Stimulated activated CD8-positive, alpha-beta memory T cell treated with anti-CD3 and anti-CD28 coated beads, Interleukin-4, amount 100 ng/mL, for 1 hour (primary cell): ENCODE data around the gene CMSS1.

ENCODE experiments used
- DNase-seq, 2 donors: peaks; one replicate each; pipeline ENCODE4 v3.0.0-alpha.2; 2020; ENCODE audit warnings: low read depth in 2 of 2, low spot score in 1 of 2

The CMSS1 gene

DNA sequence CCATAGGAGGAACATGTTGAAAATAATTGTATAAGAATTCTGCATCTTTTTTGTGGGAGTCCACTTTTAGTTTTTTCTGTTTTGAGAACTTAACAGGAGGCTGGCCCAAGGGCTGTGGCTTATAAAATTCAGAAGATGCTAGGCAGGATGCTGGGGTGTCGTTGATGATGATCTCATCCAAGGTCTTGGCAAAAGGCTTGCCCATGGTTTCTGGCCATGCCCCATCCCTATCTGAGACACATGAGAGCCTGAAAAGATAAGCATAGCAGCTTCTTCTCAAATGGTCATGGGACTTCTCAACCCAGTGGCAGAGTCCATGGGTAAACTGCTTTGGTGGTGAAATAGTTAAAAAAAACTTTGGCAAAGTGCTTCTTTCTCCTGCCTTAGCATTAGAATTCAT is 35.2 kb downstream of the CMSS1 start:
- DNase-seq, result no peak

DNA sequence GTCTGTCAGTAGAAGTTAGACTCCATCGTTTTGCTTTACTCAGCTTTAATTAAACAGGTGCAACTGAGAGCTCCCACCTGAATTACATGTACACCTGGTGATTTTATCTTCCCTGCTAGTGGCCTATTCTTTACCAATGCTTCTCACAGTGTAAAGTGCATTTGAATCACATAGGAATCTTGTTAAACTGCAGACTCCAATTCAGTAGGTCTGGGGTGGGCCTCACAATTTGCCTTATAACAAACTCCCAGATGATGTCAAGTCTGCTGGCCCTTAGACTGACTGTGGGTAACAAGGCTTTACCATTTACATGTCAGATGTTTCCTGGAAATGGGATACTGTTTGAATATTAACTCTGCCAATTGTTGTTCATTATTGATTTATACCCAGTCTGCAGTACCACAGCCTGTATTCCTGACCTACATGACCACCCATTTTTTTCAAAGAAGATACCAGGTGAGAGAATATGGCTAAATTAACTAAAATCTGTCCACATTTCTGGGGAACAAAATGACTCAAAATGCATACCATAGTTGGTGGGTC is 37.2 kb downstream of the CMSS1 start:
- DNase-seq, result no peak

DNA sequence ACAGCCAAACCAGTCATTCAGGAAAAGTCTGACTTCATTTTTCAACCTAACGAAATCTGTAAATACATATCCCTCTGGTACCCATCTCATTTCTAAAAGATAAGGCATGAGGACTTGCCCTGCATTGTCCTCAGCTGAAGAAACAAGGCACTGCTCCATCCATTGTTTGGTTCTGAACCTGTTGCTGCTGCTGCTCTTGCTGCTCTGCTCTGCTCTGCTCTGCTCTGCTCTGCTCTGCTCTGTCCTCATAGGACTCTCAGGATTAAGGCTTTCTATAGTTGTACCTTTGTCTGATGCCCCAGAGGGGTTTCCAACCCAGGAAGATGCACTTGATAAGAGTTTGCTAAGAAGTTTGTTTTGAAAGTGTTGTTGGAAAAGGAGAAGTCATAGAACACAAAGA is 38.2 kb downstream of the CMSS1 start:
- no peak for DNase-seq

DNA sequence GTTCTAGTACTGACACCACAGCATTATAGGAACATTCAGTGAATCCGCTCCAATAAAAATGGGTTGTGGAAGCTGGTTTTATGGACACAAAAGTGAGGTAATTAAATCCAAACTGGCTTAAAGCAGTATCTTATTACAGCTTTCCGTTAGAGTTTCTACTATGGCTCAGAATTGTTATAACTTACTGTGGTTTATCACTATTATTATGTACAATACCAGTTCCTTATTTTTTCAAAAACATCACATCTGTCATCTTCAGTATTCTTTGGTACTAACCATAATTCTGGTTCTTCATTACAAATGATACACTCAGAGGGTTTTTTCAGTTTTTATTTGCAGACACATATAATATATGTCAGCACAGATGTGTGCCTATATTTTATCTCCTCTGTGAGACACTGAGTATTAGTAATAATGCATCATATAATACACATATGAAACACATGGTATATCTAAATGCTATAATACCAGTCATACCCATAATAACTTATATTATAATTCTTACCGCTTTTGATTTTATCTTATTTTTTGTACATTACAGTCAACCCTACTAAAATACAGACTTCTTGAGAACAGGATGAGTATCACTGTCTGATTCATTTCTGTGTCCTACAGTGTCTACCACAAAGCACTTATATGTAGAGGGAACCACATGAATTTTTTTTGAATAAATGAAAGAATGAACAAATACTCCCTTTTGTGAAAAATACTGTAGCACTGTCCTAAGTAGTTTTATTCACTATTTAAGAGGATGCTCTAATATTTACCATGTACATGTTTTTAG is 39.0 kb downstream of the CMSS1 start:
- DNase-seq, result no peak

DNA sequence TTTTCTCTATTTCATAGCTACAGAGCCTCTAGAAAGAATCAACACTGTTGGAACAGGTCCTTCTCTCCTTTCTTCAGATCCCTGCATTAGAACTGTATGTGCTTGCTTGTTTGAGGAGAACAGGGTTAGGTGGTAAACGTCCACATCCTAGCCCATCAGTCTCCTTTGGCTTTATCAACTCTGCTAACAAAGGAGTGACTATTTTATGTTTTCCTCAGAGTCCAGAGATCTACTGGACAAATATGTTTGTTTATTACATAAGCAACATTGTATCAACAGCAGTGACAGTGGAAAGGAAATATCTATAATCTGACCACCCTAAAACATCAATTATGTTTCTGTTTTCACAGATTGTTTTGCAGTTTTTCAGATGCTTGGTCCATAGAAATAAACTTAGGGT is 39.6 kb downstream of the CMSS1 start:
- DNase-seq, result no peak

DNA sequence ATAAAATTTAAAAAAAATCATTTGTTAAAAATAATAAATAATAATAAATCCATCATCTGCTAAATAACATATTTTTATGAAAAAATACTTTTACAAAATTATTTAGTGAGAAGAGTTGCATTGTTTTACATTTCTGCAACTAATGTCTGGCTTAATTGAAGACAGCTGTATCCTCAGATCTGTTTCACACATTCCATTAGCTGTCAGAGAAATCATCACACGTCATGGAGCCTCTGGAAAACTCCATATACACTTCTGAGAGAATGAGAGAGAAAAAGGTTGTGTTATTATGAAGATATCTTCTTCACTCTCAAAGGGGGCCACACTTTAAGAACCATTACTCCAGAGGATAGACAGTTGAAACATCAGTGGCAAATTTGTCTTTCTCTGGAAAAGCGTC is 40.8 kb downstream of the CMSS1 start:
- DNase-seq, result no peak

DNA sequence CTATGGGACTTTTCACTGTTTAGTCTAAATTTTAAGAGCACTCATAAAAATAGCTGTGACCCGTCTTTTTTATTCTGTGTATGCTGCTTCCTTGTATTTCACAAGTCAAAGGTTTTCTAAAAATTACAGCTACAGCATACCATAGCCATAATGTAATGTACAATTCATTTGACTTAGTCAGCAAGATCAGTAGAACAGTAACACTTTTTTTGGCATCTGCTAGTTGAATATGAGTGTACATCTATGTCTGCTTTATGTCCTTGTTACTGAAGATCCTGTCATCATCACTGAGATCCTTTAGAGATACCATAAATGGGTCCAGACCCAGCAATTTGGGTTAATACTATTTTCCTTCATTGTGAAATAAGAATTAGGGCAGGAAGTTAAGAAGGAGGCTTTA is 42.2 kb downstream of the CMSS1 start:
- DNase-seq, result no peak

DNA sequence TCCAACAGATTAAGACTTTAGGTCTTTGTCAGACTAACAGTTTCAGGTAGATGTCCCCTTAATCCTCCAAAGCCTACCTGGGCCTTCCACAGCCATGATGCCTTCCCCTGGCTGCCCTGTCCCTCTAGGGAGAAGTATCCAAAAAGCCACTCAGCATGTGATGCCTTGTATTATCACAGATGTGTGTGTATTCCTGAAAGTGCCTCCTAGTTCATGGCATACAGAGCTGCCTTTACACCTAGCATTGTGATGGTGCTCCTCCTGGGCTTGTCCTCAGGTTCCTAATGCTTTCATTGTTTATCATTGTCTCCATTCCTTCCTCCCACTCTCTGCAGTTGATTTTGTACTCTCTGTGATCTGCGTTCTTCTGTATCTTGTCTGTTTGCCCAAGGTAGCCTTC is 43.6 kb downstream of the CMSS1 start:
- no peak for DNase-seq

DNA sequence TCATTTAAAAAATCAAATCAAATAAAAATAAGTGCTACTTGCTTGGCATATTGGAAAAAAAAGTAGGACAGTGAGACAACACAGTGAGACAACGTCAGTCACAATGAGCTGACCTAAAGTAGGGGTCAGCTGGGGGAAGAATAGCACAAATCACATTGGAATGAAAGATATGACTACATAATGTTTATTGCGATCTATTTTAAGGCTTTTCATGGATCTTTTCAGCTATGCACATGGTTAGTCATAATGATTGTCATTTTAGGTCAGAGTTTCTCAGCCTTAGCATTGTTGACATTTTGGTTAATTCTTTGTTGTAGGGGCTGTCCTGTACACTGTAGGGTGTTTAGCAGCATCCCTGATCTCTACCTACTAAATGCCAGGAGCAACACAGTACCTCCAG is 44.5 kb downstream of the CMSS1 start:
- DNase-seq, result no peak

DNA sequence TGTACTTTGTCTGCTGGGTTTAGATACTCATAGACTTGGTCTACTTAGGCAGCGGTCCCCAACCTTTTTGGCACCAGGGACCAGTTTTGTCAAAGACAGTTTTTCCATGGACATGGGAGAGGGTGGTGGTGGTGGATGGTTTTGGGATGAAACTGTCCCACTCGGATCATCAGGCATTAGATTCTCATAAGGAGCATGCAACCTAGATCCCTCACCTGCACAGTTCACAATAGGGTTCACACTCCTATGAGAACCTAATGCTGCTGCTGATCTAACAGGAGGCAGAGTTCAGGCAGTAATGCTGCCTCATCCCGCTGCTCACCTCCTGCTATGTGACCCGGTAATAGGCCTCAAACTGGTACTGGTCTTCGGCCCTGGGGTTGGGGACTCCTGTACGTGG is 45.3 kb downstream of the CMSS1 start:
- DNase-seq, result no peak

DNA sequence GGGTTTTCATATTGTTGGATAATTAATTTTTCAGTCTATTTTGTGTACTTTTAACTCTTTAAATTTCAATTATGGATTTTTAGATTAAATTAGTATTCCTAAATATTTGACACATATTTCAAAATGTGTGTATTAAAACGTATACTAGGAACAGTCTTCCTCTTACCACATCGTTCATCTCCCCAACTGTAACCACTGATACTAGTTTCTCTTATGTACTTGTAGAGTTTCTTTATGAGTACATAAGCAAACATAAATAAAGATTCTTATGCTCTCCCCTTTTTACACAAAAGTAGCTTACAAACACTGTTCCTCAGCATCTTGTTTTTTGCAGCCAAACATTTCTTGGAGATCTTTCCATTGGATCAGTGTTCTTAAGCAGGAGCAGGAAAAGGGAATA is 45.9 kb downstream of the CMSS1 start:
- DNase-seq, result no peak

DNA sequence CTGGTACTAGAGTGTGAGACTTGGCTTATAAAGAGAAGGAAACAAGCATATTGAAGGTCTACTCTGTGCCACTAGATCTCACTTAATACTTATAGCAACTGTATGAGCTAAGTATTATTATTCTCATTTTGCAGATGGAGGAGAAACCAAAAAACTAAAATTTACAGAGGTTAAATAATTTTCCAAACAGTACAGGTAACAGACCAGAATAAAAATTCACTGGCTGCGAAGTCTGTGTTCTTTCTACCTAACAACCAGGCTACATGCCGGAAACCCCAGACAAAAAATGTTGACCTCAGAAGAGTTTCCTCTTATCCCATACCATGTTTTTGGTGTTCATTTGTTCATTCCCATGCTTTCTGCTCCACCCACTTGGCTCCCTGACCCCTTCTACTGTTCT is 46.6 kb downstream of the CMSS1 start:
- DNase-seq, result no peak

DNA sequence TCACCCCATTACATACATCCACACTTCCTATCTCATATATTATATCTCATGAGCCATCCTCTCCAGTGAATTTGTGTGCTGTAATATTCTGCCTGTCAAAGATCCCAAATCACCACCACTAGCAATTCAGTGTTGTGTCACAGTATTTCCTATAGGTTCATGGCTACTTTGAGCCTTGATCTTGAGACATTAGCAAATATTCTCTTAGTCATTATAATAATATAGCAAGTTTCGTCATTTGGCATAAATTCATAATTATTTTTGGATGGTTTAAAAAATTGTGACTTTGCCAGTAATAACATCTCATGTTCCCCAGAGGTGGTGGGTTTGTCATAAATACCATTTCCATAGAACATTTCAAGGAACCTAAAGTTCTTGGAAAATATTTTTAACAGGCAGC is 47.7 kb downstream of the CMSS1 start:
- no peak for DNase-seq

DNA sequence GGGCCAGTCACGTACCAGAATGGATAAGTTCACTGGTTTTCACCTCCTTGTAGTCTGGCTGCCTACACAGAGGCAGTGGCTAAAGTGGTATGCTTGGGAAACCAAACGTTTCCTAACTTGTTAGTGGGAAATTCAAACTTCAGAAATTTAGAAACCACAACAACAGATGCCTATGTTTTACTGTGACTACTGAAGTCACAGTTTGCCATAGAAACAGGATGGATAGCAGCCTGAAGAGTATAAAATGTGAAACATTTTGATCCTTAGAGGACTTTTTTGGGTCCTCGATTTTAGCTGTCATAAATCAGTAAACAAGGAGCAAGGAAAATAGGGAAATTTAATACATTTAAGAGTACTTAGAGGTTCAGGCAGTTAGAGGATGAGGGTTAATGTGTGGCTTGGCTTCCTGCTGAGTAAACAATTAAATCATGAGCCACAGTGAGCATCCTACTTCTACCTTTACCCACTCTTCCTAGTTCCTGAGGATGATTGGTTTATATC is 48.6 kb downstream of the CMSS1 start:
- no peak for DNase-seq

DNA sequence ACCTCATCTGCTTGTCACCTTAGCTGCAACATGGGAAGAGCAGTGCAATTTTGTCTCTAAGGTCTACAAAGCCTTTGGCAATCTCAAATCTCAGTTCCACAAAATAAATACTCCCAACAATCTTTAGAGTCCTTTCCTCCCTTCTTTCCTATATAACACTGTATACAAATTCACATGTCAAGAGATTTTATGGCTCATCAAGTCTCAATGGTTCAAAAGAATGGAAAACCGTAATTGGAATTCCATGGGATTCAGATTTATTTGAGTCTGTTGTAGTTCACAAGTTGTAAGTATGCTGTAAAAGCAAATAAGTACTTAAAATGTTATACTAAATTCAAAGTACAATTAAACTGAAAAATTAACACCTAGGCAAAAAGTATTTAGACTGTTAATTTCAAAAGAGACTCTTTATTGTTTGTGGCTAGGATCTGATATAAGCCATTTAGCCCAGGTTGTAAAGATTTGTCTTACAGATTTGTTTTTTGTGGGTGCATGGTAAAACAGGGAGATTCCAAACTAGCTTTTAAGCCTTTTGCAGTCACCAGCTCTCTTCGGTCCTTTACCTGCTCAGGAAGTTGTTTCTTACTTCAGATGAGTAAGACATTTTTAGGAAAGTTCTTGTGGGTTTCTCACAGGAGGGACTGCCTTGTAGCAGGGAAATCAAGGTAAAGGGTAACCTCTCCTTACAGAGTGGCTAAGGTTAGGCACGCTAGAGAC is 50.1 kb downstream of the CMSS1 start:
- no peak for DNase-seq

DNA sequence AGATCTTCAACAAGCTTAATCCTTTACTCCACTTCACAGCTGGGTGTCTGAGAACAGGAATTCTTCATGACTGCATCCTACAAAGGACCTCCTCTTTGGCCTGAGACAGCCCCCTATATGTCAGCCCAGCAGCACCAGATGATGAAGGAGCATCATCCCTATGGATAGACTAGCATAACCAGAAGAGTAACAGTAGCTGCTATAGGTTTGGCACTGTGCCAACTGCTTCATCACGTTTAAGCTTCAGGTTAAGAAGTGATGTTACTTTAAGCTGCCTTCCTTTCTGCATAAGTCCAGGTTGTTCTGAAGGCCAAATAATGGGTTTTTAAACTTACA is 50.6 kb downstream of the CMSS1 start:
- no peak for DNase-seq

DNA sequence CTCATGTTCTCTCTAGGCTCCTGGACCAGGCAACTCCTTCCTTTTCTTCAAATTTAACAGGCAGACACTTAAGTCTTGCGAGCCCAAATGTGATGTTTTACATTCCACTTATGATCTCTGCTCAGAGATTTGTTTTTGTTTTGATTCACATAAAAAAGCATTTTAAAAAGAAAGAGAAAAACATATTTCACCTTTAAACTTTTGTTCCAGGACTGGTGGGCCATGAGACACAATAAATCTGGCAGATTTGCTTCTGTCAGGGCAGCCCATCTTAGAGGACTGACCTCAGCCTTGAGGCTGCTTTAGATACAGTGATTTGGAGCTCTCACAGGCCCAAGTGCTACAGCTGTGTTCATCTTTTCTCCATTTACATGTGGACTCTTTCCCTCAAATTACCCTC is 52.0 kb downstream of the CMSS1 start:
- DNase-seq, result no peak

DNA sequence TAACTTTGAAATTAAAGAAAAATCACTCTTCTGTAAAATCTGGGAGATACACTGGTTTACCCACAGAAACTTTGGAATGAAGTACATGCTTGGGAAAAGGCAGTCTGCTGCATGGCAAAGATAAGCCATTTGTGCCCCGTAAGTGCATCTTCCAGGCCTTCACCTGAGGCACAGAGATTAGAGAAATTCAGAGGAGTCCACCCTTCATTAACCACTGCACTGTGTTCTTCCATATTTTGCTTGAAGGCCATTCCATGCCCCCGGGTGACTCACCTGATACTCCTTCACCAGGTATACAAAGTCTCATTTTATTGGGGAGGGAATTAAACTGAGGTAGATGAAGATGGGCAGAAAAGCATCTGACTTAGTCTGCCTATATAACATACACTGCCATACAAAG is 53.0 kb downstream of the CMSS1 start:
- no peak for DNase-seq

DNA sequence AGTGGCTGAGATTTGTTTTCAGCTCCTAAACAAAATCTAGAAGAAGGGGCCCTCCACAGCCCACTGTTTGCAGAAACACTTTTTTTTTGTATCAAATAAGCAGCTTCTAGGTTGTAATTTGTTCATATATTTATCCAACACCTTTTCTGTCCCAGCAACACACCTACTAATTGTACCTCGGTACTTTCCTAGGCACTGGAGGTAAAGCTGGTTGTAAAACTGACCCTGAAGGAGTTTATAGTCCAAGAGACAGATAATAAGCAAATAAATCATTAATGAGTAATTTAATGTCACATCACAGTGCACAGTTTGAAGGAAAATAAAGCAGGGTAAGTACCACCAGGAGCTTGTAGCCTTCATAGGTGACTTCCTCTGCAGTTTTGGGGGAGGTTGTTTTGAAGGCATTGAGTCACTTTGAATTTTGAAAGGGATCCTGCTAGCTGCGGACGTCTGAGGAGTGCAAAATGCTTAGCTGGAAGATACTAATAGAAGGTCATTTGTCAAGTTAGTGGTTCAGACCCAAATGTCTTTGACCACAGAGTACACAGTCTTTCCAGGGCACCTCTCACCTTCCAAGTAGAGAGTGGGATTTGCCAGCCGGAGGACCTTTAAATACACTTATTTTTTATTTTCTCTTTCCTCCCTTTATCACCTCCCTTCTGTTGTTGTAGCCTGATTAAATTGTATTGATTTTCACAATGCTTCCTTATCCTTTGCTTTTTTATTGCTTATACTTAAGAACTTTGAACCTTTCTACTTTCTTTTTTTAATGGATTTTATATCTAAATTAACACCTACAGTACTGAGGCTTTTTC is 53.8 kb downstream of the CMSS1 start:
- DNase-seq, result no peak

DNA sequence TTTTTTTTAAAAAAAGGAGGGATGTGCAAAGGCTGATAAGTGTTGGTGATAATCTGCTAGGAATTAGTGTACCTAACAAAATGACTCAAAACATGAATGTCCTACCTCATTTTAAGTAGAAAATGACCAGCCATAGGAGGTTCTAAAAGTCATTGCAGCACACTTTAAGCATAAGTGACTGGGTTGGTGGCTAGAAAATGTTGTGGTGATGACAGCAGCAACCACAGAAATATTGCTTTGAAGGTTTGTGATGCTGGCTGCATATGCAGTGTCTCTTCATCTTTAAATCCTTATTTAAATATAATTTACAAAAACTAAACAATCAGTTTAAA is 55.2 kb downstream of the CMSS1 start:
- DNase-seq, result no peak

DNA sequence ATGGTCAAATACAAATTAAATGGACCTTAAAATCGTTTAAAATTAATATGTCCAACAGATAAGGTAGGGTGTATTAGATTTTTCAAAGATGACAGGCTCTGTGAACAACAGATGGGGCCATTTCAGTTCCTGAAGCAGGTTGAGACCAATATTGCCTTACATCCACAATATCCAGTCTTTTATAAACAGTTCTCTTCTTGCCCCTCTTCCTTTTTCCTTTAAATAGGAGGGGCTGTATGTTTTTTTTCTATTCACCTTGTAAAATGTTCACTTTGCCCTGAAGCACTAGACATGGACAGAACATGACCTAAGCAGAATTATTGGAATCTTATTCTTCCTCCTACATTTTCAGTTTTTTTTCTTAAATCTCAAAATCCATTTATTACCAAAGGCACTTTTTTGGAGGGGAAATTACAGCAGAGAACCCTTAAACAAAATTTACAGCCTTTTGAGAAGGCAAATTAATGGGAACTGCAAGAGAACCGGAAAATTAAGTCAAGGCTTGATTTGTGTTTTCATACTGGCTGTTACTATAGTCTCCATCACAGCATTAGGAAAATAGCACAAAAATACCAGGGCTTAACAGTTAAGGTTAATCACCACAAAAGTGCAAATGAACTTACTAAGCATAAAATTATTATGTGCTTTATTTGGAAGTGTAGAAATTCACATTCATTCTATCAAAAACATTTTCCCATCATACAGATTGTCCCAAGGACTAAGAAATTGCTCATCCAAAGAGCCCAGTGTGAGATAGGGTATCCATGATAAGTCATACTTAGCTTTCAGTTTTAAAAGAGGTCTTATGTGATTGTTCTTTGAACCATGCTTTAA is 55.8 kb downstream of the CMSS1 start:
- no peak for DNase-seq
